ENCODE data around the gene AIF1L. TPM values are rescaled to one million over a fixed set of nuclear protein-coding genes. Genes with fewer than 3 reads are reported as not detected.

The AIF1L gene
- total and polyA plus RNA-seq, 2 experiments from 2014 or later, result 14.3 to 18.8 TPM

DNA sequence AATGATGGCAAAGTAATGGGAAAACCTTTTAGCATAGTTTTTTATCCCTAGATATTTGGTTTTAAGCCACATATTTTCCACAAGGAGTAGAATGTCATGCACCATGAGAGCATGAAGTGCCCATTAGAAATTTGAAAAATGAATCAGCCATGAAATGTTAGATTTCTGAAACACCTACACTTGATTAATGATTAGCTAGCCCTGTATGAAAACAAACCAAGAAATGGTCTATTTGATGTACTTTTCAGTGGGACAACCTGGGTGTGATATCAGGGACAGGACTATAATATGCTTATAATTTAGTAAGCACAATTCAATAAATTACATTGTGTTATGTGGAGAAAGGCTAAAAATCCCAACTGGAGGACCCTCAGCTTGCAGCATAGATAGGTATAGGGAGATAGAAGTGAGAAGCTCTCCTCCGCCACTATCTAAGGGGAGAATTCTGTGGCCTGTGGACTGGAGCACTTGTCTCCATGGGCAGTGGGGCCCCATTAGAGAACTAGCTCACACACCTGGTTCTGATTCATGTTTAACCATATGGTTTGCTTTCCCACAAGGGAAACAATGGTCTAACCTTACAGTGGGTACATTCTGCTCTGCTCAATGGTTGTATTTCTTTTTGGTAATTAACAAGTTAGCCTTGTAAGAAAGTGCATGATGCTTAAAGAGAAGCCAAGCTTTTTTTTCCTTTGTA, 64.2 kb downstream of the AIF1L start:
- TF ChIP-seq, protein P1, sequence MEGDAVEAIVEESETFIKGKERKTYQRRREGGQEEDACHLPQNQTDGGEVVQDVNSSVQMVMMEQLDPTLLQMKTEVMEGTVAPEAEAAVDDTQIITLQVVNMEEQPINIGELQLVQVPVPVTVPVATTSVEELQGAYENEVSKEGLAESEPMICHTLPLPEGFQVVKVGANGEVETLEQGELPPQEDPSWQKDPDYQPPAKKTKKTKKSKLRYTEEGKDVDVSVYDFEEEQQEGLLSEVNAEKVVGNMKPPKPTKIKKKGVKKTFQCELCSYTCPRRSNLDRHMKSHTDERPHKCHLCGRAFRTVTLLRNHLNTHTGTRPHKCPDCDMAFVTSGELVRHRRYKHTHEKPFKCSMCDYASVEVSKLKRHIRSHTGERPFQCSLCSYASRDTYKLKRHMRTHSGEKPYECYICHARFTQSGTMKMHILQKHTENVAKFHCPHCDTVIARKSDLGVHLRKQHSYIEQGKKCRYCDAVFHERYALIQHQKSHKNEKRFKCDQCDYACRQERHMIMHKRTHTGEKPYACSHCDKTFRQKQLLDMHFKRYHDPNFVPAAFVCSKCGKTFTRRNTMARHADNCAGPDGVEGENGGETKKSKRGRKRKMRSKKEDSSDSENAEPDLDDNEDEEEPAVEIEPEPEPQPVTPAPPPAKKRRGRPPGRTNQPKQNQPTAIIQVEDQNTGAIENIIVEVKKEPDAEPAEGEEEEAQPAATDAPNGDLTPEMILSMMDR (IDR thresholded peaks at IDR 0.05; ENCODE audit: low read depth, low read length), result no peak
- H3K4me1 ChIP-seq (ENCODE audit: low read depth), result no peaks in the 10 kb centered on the region
- H3K27ac ChIP-seq, result no peak overlapping the region
- H3K36me3 ChIP-seq, result peaks cover 39% of the 10 kb centered on the region
- H3K9me3 ChIP-seq (ENCODE audit: low read depth), result no peaks in the 10 kb centered on the region
- no peaks in the 10 kb centered on the region for H3K27me3 ChIP-seq
- no peak overlapping the region for H3K4me3 ChIP-seq
- DNase-seq (ENCODE audit: low read depth in 1 of 2, low spot score in 1 of 2), result no peak

DNA sequence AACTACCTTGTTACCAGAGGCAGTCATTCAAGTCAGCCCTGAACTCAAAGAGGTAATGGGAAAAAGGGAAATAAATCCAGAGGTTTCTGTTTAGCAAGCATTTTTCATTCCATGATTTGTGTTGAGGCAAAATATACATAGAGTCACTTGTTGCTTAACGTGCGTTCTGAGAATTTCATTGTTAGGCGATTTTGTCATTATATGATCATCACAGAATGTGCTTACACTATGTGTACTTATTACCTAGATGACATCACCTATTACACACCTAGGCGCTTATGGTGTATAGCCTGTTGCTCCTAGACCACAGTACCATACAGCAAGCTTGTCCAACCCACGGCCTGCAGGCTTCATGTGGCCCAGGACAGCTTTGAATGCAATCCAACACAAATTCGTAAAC, 65.3 kb downstream of the AIF1L start:
- H3K27me3 ChIP-seq, result no peaks in the 10 kb centered on the region
- no peak overlapping the region for H3K27ac ChIP-seq
- peaks cover 46% of the 10 kb centered on the region for H3K36me3 ChIP-seq
- H3K4me1 ChIP-seq (ENCODE audit: low read depth), result no peaks in the 10 kb centered on the region
- no peak for DNase-seq (ENCODE audit: low read depth in 1 of 2, low spot score in 1 of 2)
- no peak overlapping the region for H3K4me3 ChIP-seq
- no peaks in the 10 kb centered on the region for H3K9me3 ChIP-seq (ENCODE audit: low read depth)
- TF ChIP-seq, protein P1 (IDR thresholded peaks at IDR 0.05; ENCODE audit: low read depth, low read length), result no peak

DNA sequence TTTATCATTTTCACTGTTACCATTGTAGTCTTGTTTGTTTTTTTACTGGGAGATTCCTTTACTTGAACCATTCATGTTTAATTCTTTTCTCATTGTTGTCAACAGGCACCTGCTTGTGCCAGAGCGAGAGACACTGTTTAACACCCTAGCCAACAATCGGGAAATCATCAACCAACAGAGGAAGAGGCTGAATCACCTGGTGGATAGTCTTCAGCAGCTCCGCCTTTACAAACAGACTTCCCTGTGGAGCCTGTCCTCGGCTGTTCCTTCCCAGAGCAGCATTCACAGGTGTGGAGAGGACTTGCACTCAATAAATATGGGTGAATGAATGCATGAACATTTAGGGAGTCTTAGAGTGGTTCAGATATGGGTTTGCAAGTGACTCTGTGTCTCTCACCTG, 66.6 kb downstream of the AIF1L start:
- Histone ChIP-seq H3K36me3 (peaks cover 46% of the 10 kb centered on the region), H3K27me3 (no peaks in the 10 kb centered on the region), H3K9me3 (ENCODE audit: low read depth) (no peaks in the 10 kb centered on the region), H3K4me3 (no peak overlapping the region), H3K27ac (no peak overlapping the region), H3K4me1 (ENCODE audit: low read depth) (no peaks in the 10 kb centered on the region)
- TF ChIP-seq, protein P1 (IDR thresholded peaks at IDR 0.05; ENCODE audit: low read depth, low read length), result no peak
- DNase-seq (ENCODE audit: low read depth in 1 of 2, low spot score in 1 of 2), result no peak

DNA sequence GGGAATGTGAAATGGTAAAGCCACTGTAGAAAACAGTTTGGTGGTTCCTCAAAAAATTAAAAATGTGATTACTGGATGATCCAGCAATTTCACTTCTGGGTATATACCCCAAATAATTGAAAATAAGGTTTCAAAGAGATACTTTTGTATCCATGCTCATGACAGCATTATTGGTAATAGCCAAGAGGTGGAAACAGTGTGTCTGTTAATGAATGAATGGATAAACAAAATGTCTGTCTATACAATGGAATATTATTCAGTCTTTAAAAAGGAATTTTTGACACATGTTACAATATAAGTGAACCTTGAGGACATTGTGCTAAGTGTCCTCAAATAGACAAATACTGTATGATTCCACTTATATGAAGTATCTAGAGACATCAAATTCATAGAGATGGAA, 69.2 kb downstream of the AIF1L start:
- Histone ChIP-seq H3K36me3 (peaks cover 38% of the 10 kb centered on the region), H3K27me3 (no peaks in the 10 kb centered on the region), H3K4me3 (no peak overlapping the region), H3K4me1 (ENCODE audit: low read depth) (no peaks in the 10 kb centered on the region), H3K27ac (no peak overlapping the region), H3K9me3 (ENCODE audit: low read depth) (no peaks in the 10 kb centered on the region)
- TF ChIP-seq, protein P1 (IDR thresholded peaks at IDR 0.05; ENCODE audit: low read depth, low read length), result no peak
- DNase-seq (ENCODE audit: low read depth in 1 of 2, low spot score in 1 of 2), result no peak

DNA sequence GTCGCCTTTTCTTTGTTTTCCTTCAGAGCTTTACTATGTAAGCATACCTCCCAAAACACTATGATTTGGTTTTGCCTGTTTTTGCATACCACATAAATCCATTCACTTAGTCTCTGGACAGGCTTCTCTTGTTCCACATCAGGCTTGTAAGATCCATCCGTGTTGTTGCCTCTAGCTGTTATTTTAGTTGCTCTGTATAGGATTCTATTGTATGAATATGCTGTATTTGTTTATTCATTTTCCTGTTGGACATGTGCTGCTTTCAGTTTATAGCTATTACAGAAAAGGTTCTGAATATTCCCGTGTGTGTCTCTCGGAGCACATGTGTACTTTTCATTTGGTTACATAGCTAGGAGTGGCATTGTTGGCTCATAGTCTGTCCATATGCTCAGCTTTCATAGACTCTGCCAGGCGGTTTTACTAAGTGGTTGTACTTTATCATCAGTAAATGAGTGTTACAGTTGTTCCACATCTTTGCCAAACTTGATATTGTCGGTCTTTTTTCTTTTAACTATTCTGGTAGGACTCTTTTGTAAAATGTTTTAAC, 70.9 kb downstream of the AIF1L start:
- peaks cover 33% of the 10 kb centered on the region for H3K36me3 ChIP-seq
- TF ChIP-seq, protein P1 (IDR thresholded peaks at IDR 0.05; ENCODE audit: low read depth, low read length), result no peak
- no peaks in the 10 kb centered on the region for H3K9me3 ChIP-seq (ENCODE audit: low read depth)
- no peak for DNase-seq (ENCODE audit: low read depth in 1 of 2, low spot score in 1 of 2)
- no peak overlapping the region for H3K27ac ChIP-seq
- H3K27me3 ChIP-seq, result no peaks in the 10 kb centered on the region
- no peak overlapping the region for H3K4me3 ChIP-seq
- no peaks in the 10 kb centered on the region for H3K4me1 ChIP-seq (ENCODE audit: low read depth)
